K562 (cell line): ENCODE results near the gene TBC1D17. TPM values are rescaled to one million over a fixed set of nuclear protein-coding genes. Genes with fewer than 3 reads are reported as not detected.

Source experiments
- ATF7 ChIP-seq: fragments of 450-650 bp; IDR thresholded peaks from 2 replicates; pipeline ENCODE4 v1.7.1; 2014; ENCODE audit warnings: mild to moderate bottlenecking, moderate library complexity
- BRF1 ChIP-seq: IDR thresholded peaks from 3 replicates; pipeline ENCODE4 v1.6.1; 2011; ENCODE audit warnings: borderline replicate concordance, mild to moderate bottlenecking; ENCODE audit not compliant: insufficient read length; ENCODE audit errors: extremely low read depth
- CTCF ChIP-seq, 3 experiments: IDR thresholded peaks in 2 of 3; conservative IDR thresholded peaks in 1 of 3; 2 replicates each; pipeline ENCODE4 v1.5.1; 2011 to 2012; ENCODE audit warnings: low read length in 3 of 3, mild to moderate bottlenecking in 3 of 3, control low read depth in 2 of 3, improper control_type of control experiment in 1 of 3, inconsistent platforms in 1 of 3, low read depth in 1 of 3, mixed read lengths in 1 of 3, moderate library complexity in 1 of 3; ENCODE audit not compliant: insufficient read depth in 2 of 3
- FOXA1 ChIP-seq: fragments of 450-650 bp; IDR thresholded peaks from 2 replicates; pipeline ENCODE4 v1.6.1; 2016; ENCODE audit warnings: mild to moderate bottlenecking, borderline replicate concordance
- LCOR ChIP-seq: sonication (generic); formaldehyde crosslinking; IDR thresholded peaks from 2 replicates; pipeline ENCODE4 v1.8.0; 2022; ENCODE audit warnings: mild to moderate bottlenecking, missing genetic modification reagents
- MEIS2 ChIP-seq: fragments of 450-650 bp; IDR thresholded peaks from 2 replicates; pipeline ENCODE4 v1.6.1; 2014; ENCODE audit warnings: mild to moderate bottlenecking; ENCODE audit not compliant: partially characterized antibody
- POLR2AphosphoS5 ChIP-seq: IDR thresholded peaks from 2 replicates; pipeline ENCODE4 v1.6.1; 2011; ENCODE audit warnings: mild to moderate bottlenecking, low read depth, low read length, moderate library complexity; ENCODE audit not compliant: control insufficient read depth, insufficient read depth
- PURB ChIP-seq: sonication (generic); formaldehyde crosslinking; IDR thresholded peaks from 2 replicates; pipeline ENCODE4 v1.9.0; 2021; ENCODE audit warnings: low read depth, mild to moderate bottlenecking, missing genetic modification reagents
- RAD51 ChIP-seq: fragments of 450-650 bp; IDR thresholded peaks from 2 replicates; pipeline ENCODE4 v1.7.1; 2016; ENCODE audit warnings: low read depth, mild to moderate bottlenecking, borderline replicate concordance
- RFX5 ChIP-seq: IDR thresholded peaks from 2 replicates; pipeline ENCODE4 v1.6.1; 2011; ENCODE audit warnings: low read depth, mild to moderate bottlenecking, improper control_type of control experiment, low read length
- TRIM28 ChIP-seq: fragments of 450-650 bp; IDR thresholded peaks from 2 replicates; pipeline ENCODE4 v1.6.1; 2017
- ZC3H8 ChIP-seq: fragments of 450-650 bp; IDR thresholded peaks from 2 replicates; pipeline ENCODE4 v1.6.1; 2017
- ZFP30 ChIP-seq: fragments of 250-450 bp; sonication (Bioruptor Pico); IDR thresholded peaks from 2 replicates; pipeline ENCODE4 v1.8.0; 2022; ENCODE audit warnings: moderate library complexity, mild to moderate bottlenecking, inconsistent platforms, borderline replicate concordance
- ZFX ChIP-seq: sonication (generic); formaldehyde crosslinking; IDR thresholded peaks from 2 replicates; pipeline ENCODE4 v1.8.0; 2022; ENCODE audit warnings: mild to moderate bottlenecking, missing genetic modification reagents, moderate library complexity
- ZNF253 ChIP-seq: fragments of 250-450 bp; sonication (Bioruptor Pico); conservative IDR thresholded peaks from 2 replicates; pipeline ENCODE4 v1.6.1; 2021; ENCODE audit warnings: mild to moderate bottlenecking
- polyA plus RNA-seq, 8 experiments: library from polyadenylated mRNA; depleted of rRNA in 4 of 8; stranded (reverse) in 5 of 8; unstranded in 3 of 8; fragments of >200 nt; fragmentation: Nextera tagmentation in 2 of 8; fragmentation: Illumina TruSeq in 1 of 8; extraction: Ambion mirVana in 2 of 8; extraction: Trizol in 1 of 8; gene quantifications; 2 replicates each; pipeline versions ENCODE4 v1.2.1 to v1.2.3, GENCODE V29; 2011 to 2014; ENCODE audit warnings: inconsistent platforms in 1 of 8, missing spikeins in 1 of 8
- total RNA-seq, 7 experiments: library from RNA; depleted of rRNA in 6 of 7; stranded (reverse); fragments of >200 nt in 6 of 7; fragmentation: Illumina TruSeq in 2 of 7; extraction: Trizol in 2 of 7; gene quantifications; 2 replicates each; pipeline versions ENCODE4 v1.2.1 to v1.2.3, GENCODE V29; 2011 to 2021; ENCODE audit warnings: low replicate concordance in 1 of 7
- TF ChIP-seq, protein P1 (sequence below), 3 experiments: fragments of 200-800 bp in 1 of 3; fragments of 250-450 bp in 1 of 3; fragments of 450-650 bp in 1 of 3; sonication (Bioruptor Pico) in 1 of 3; sonication (Bioruptor generic) in 1 of 3; formaldehyde crosslinking in 1 of 3; IDR thresholded peaks; 2 replicates each; pipeline versions ENCODE4 v1.6.1 to v1.8.0; 2016 to 2022; ENCODE audit warnings: mild to moderate bottlenecking in 2 of 3, missing genetic modification characterization in 2 of 3, missing compliant biosample characterization in 1 of 3, moderate library complexity in 1 of 3
- TF ChIP-seq, protein P2 (sequence below), 2 experiments: IDR thresholded peaks; 2 replicates each; pipeline ENCODE4 v1.6.1; 2011; ENCODE audit warnings: borderline replicate concordance in 1 of 2, control low read depth in 1 of 2, low read depth in 1 of 2, low read length in 1 of 2, mild to moderate bottlenecking in 1 of 2, mixed read lengths in 1 of 2, moderate library complexity in 1 of 2; ENCODE audit not compliant: insufficient read depth in 1 of 2, insufficient read length in 1 of 2, poor library complexity in 1 of 2, severe bottlenecking in 1 of 2; ENCODE audit errors: extremely low read depth in 1 of 2

The TBC1D17 gene
- total and polyA plus RNA-seq, 9 of the 15 experiments (the other 6 are each of a cell fraction or from before 2014, with no cell fraction given) = 0.42 to 16.0 (median 3.8) TPM

DNA sequence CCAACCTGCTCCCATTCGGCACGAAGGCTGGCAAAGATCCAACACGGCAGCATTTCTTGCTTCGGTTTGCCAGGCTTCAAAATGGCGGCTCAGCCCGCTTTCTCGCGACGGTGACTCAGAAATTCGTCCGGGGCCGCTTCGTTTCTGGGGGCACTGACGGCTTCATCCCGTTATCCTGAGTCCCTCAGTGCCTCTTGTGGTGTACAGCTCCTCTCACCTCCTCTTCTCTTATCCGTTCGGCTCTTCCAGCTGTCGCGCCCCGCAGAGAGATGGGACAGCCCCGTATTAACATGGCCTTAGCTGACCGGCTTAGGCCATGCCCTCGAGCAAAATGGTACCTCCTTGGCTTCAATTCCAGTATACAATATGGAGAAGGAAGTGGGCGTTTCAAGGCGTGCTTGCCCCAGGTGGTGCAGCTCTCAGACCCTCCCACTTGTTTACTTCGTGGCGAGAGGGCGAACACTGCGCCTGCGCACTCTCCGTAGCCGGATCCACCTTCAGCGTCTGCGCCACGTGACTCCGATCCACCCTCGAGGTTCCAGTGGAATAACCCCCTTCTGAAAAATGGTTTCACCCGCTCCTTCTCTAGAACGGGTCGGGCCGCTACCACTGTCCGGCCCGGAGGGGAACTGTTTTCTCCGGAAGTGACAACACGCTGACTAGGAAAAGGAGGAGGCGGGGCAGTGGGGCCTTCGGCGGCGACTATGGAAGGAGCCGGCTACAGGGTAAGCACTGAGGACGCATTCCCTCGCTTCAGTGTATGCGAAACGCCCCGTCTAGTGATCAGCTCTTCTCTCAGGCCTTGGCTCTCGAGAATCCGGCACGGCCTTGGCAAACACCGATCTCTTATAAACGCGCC is at the start of gene TBC1D17, which contains the start of gene AKT1S1 (continued):
- TF ChIP-seq, protein P1, sequence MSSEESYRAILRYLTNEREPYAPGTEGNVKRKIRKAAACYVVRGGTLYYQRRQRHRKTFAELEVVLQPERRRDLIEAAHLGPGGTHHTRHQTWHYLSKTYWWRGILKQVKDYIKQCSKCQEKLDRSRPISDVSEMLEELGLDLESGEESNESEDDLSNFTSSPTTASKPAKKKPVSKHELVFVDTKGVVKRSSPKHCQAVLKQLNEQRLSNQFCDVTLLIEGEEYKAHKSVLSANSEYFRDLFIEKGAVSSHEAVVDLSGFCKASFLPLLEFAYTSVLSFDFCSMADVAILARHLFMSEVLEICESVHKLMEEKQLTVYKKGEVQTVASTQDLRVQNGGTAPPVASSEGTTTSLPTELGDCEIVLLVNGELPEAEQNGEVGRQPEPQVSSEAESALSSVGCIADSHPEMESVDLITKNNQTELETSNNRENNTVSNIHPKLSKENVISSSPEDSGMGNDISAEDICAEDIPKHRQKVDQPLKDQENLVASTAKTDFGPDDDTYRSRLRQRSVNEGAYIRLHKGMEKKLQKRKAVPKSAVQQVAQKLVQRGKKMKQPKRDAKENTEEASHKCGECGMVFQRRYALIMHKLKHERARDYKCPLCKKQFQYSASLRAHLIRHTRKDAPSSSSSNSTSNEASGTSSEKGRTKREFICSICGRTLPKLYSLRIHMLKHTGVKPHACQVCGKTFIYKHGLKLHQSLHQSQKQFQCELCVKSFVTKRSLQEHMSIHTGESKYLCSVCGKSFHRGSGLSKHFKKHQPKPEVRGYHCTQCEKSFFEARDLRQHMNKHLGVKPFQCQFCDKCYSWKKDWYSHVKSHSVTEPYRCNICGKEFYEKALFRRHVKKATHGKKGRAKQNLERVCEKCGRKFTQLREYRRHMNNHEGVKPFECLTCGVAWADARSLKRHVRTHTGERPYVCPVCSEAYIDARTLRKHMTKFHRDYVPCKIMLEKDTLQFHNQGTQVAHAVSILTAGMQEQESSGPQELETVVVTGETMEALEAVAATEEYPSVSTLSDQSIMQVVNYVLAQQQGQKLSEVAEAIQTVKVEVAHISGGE (CRISPR knock-in tag; IDR thresholded peaks at IDR 0.05) = peak in 1 of 3 experiments; percentile 64; a peak in 1 of 6 replicates
- TF ChIP-seq RAD51 (peak; percentile 98), ZC3H8 (0 out of 2 replicates have a peak, but pooled peaks have one; percentile 61), ZFP30 (CRISPR knock-in tag) (no peak), ZFX (CRISPR knock-in tag) (peak; percentile 99), LCOR (CRISPR knock-in tag) (0 out of 2 replicates have a peak, but pooled peaks have one; percentile 21), POLR2AphosphoS5 (peak; percentile 64), ZNF253 (CRISPR knock-in tag) (no peak), PURB (CRISPR knock-in tag) (no peak), MEIS2 (peak; percentile 80), BRF1 (no peak), CTCF (IDR thresholded peaks at IDR 0.05 in 2 of 3, conservative IDR thresholded peaks at IDR 0.05 in 1 of 3; ENCODE audit: insufficient read depth in 2 of 3, low read depth in 1 of 3, low read length in 3 of 3) (no peak; a peak in 1 of 6 replicates), ATF7 (peak; percentile 100), FOXA1 (no peak), RFX5 (no peak), TRIM28 (0 out of 2 replicates have a peak, but pooled peaks have one; percentile 15)
- TF ChIP-seq, protein P2, sequence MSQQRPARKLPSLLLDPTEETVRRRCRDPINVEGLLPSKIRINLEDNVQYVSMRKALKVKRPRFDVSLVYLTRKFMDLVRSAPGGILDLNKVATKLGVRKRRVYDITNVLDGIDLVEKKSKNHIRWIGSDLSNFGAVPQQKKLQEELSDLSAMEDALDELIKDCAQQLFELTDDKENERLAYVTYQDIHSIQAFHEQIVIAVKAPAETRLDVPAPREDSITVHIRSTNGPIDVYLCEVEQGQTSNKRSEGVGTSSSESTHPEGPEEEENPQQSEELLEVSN (IDR thresholded peaks at IDR 0.05; ENCODE audit: borderline replicate concordance in 1 of 2, extremely low read depth in 1 of 2, insufficient read depth in 1 of 2, insufficient read length in 1 of 2, low read depth in 1 of 2, low read length in 1 of 2, poor library complexity in 1 of 2, severe bottlenecking in 1 of 2) = peak; percentile 45 to 51
